ENCODE data around the gene ZDHHC8. TPM values are rescaled to one million over a fixed set of nuclear protein-coding genes. Genes with fewer than 3 reads are reported as not detected.

Gene ZDHHC8
- total and polyA plus RNA-seq, 2 donors (not counting 1 experiment from before 2014, with no cell fraction given): 94.4 to 96.9 TPM

- H3K4me1 Mint-ChIP-seq: no peaks in the 10 kb centered on the region
- H3K9me3 Mint-ChIP-seq (ENCODE audit: insufficient read depth): no peaks in the 10 kb centered on the region
These were observed 48.6 kb downstream of the ZDHHC8 start for GRCh38 chr22:20180245-20180630.

GRCh38 chr22:20180640-20181039 lies 49.0 kb downstream of the ZDHHC8 start:
- H3K27me3 Mint-ChIP-seq: no peaks in the 10 kb centered on the region
- Histone ChIP-seq H4K20me1 (ENCODE audit: control insufficient read depth, insufficient read depth, low read length, poor library complexity, severe bottlenecking) (no peaks in the 10 kb centered on the region), H3K9ac (ENCODE audit: low read length) (no peak overlapping the region), H3K4me1 (ENCODE audit: control insufficient read depth in 2 of 2, insufficient read depth in 2 of 2, low read length in 2 of 2) (no peaks in the 10 kb centered on the region), H2AFZ (ENCODE audit: insufficient read depth, low read depth, low read length, poor library complexity, severe bottlenecking) (no peak overlapping the region), H3K4me3 (ENCODE audit: control extremely low read depth in 1 of 5, extremely low read depth in 1 of 5, insufficient read depth in 1 of 5, low read depth in 2 of 5, low read length in 4 of 5) (no peak overlapping the region), H3K36me3 (replicated peaks in 1 of 2; ENCODE audit: control extremely low read depth in 1 of 2, control insufficient read depth in 1 of 2, extremely low read depth in 1 of 2, insufficient read depth in 2 of 2, low read length in 1 of 2) (no peaks in the 10 kb centered on the region), H3K9me3 (ENCODE audit: control extremely low read depth in 1 of 3, control insufficient read depth in 2 of 3, insufficient read depth in 1 of 3, low read length in 2 of 3) (no peaks in the 10 kb centered on the region), H3K4me2 (replicated peaks; ENCODE audit: low read depth, low read length, poor library complexity, severe bottlenecking) (no peak overlapping the region), H3K27ac (ENCODE audit: low read length in 2 of 2) (no peak overlapping the region), H3K27me3 (replicated peaks in 1 of 4; ENCODE audit: control extremely low read depth in 1 of 4, control insufficient read depth in 3 of 4, insufficient read depth in 4 of 4, low read length in 3 of 4) (no peaks in the 10 kb centered on the region), H3K79me2 (ENCODE audit: control insufficient read depth, insufficient read depth, low read length) (no peaks in the 10 kb centered on the region)
- no peaks in the 10 kb centered on the region for H3K4me1 Mint-ChIP-seq
- no peak overlapping the region for H3K4me3 Mint-ChIP-seq
- DNase-seq (no peak), ATAC-seq (ENCODE audit: low read depth) (no peak)
- ChIA-PET POLR2A (no interaction called here), CTCF (no interaction called here)
- intact Hi-C loops (cut with micrococcal nuclease): no loop called here
- no peak overlapping the region for H3K27ac Mint-ChIP-seq
- WGBS (ENCODE audit: insufficient coverage): 73% methylated on average over 7 of the region's 8 CpGs
- no peaks in the 10 kb centered on the region for H3K9me3 Mint-ChIP-seq (ENCODE audit: insufficient read depth)
- no peak for TF ChIP-seq EZH2 (IDR thresholded peaks at IDR 0.05; ENCODE audit: borderline replicate concordance, insufficient read depth, low read depth, low read length, poor library complexity, severe bottlenecking)
- no peak for TF ChIP-seq CTCF (IDR thresholded peaks at IDR 0.05)

More at GRCh38 chr22:20180245-20180630, 48.6 kb downstream of the ZDHHC8 start:
- H3K27ac ChIP-seq (ENCODE audit: low read length in 2 of 2): no peak overlapping the region
- TF ChIP-seq EZH2 (IDR thresholded peaks at IDR 0.05; ENCODE audit: borderline replicate concordance, insufficient read depth, low read depth, low read length, poor library complexity, severe bottlenecking) (no peak), CTCF (IDR thresholded peaks at IDR 0.05) (no peak)
- Mint-ChIP-seq H3K27me3 (no peaks in the 10 kb centered on the region), H3K27ac (no peak overlapping the region), H3K4me3 (no peak overlapping the region)
- no peaks in the 10 kb centered on the region for H4K20me1 ChIP-seq (ENCODE audit: control insufficient read depth, insufficient read depth, low read length, poor library complexity, severe bottlenecking)
- H3K4me2 ChIP-seq (replicated peaks; ENCODE audit: low read depth, low read length, poor library complexity, severe bottlenecking): no peak overlapping the region
- H3K36me3 ChIP-seq (replicated peaks in 1 of 2; ENCODE audit: control extremely low read depth in 1 of 2, control insufficient read depth in 1 of 2, extremely low read depth in 1 of 2, insufficient read depth in 2 of 2, low read length in 1 of 2): no peaks in the 10 kb centered on the region
- POLR2A ChIA-PET: no interaction called here
- no peaks in the 10 kb centered on the region for H3K9me3 ChIP-seq (ENCODE audit: control extremely low read depth in 1 of 3, control insufficient read depth in 2 of 3, insufficient read depth in 1 of 3, low read length in 2 of 3)
- ATAC-seq (ENCODE audit: low read depth) (no peak), DNase-seq (no peak)
- no peaks in the 10 kb centered on the region for H3K79me2 ChIP-seq (ENCODE audit: control insufficient read depth, insufficient read depth, low read length)
- CTCF ChIA-PET: no interaction called here
- intact Hi-C loops (cut with micrococcal nuclease): no loop called here
- H3K9ac ChIP-seq (ENCODE audit: low read length): no peak overlapping the region
- H3K27me3 ChIP-seq (replicated peaks in 1 of 4; ENCODE audit: control extremely low read depth in 1 of 4, control insufficient read depth in 3 of 4, insufficient read depth in 4 of 4, low read length in 3 of 4): no peaks in the 10 kb centered on the region
- H3K4me1 ChIP-seq (ENCODE audit: control insufficient read depth in 2 of 2, insufficient read depth in 2 of 2, low read length in 2 of 2): no peaks in the 10 kb centered on the region
- H2AFZ ChIP-seq (ENCODE audit: insufficient read depth, low read depth, low read length, poor library complexity, severe bottlenecking): no peak overlapping the region
- WGBS (ENCODE audit: insufficient coverage): 81% methylated on average over 13 of the region's 13 CpGs
- no peak overlapping the region for H3K4me3 ChIP-seq (ENCODE audit: control extremely low read depth in 1 of 5, extremely low read depth in 1 of 5, insufficient read depth in 1 of 5, low read depth in 2 of 5, low read length in 4 of 5)

All from B cell (primary cell).